Measurements from ENCODE around the gene STX16. TPM values are rescaled to one million over a fixed set of nuclear protein-coding genes. Genes with fewer than 3 reads are reported as not detected.

The STX16 gene
- total RNA-seq, 1 experiment from 2014 or later = 30.4 TPM

DNA sequence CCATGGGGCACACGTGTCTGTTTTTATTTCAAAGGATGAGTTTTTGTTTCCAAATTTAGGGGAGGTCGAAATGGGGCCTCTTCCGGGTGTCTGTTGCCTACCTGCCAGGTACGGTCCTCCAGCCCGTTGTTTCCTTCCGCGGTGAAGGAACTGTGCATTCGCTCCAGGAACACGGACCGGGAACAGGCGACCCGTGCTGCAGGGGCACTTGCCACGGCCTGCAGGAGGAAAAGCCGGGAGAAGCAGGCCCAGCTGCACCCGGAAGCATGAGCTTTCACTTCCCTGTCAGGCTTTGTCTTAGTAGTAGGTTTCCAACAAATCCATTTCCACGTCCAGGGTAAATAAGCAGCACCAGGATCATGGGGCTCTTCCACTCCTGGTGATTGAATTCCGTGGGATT, 24.6 kb downstream of the STX16 start:
- Histone ChIP-seq H3K36me3 (peaks cover 85% of the 10 kb centered on the region), H3K4me3 (no peak overlapping the region), H3K27me3 (no peaks in the 10 kb centered on the region), H3K9me3 (no peaks in the 10 kb centered on the region)
- DNase-seq = no peak

DNA sequence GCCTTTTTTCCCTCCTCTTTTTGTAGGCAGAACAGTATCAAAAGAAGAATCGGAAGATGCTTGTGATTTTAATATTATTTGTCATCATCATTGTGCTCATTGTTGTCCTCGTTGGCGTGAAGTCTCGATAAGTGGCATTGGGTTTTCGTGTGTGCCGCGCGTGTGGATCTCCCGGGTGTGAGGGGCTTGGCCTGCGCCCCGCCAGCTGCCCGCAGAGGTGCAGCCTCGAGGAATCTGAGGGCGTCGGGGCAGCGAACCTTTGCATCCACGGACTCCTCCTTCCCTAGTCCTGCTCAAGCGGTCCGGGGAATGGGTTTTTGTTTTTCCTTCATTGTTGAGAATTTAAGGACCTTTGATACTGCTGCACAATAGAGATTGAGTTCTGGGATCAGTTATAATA, 25.1 kb downstream of the STX16 start:
- Histone ChIP-seq H3K27me3 (no peaks in the 10 kb centered on the region), H3K9me3 (no peaks in the 10 kb centered on the region), H3K4me3 (no peak overlapping the region), H3K36me3 (peaks cover 84% of the 10 kb centered on the region)
- DNase-seq = no peak

DNA sequence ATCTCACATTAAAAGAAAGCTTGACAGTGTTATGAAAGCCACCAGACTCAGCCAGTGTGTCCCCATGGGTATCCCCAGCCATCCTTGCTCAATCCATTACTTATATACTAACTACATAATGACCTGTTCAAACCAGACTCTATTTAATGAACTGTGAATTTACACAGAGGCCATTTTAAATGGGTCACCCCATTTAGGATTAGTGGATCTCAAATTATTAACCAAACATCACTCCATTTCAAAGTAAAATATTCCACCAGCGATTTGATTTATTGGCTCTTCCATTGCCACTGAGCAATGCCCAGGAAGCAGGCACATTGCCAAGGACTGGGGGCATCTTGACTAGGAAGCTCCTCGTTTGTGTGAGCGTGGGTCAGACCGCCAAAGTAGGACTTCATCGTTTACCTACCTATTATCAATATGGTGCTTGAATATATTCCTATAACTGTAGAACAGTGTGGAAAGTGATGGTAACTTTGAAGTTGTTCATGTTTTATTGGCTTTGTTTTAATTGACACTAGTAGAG, 26.1 kb downstream of the STX16 start:
- Histone ChIP-seq H3K36me3 (peaks cover 78% of the 10 kb centered on the region), H3K27me3 (no peaks in the 10 kb centered on the region), H3K9me3 (no peaks in the 10 kb centered on the region), H3K4me3 (no peak overlapping the region)
- no peak for DNase-seq

DNA sequence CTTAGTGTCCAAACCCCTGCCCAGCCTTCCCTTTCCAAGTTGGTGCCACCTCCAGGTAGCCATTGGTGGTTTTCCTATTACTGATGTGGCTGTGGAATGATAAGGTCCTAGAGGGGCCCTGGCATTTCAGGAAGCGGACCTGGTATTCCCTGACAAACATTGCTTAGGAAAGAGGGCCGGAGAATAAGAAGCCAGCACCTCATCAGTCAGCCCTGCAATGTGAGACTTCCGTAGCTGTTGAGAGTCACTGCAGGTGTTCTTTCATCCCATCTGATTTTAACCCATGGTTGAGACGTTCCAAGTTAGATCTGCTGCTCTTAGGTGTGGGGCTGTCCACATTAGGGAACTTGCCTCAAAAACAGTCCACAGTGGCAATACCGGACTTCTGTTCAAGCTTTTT, 26.7 kb downstream of the STX16 start:
- H3K9me3 ChIP-seq = no peaks in the 10 kb centered on the region
- peaks cover 74% of the 10 kb centered on the region for H3K36me3 ChIP-seq
- no peaks in the 10 kb centered on the region for H3K27me3 ChIP-seq
- DNase-seq = no peak
- no peak overlapping the region for H3K4me3 ChIP-seq

DNA sequence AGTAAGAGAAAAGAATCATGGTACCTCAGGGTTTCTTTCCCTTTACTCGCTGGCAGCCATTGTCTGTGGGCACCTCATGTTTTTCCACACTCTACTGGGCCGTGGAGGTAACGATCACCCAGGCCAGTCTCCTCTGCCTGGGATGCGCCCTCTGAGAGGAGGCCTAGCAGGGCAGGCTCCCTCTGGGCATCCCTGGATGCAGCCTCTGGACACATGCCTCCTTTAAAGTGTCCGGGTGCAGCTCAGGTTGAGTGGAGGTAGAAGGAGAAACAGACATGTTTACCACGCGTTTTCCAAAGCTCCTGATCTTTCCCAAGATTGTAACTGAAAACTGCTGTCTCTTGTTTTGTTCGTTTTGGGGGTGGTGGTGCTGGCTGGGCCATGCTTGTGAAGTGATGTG, 27.7 kb downstream of the STX16 start:
- H3K9me3 ChIP-seq = no peaks in the 10 kb centered on the region
- H3K27me3 ChIP-seq = no peaks in the 10 kb centered on the region
- peaks cover 64% of the 10 kb centered on the region for H3K36me3 ChIP-seq
- no peak overlapping the region for H3K4me3 ChIP-seq
- DNase-seq = no peak

DNA sequence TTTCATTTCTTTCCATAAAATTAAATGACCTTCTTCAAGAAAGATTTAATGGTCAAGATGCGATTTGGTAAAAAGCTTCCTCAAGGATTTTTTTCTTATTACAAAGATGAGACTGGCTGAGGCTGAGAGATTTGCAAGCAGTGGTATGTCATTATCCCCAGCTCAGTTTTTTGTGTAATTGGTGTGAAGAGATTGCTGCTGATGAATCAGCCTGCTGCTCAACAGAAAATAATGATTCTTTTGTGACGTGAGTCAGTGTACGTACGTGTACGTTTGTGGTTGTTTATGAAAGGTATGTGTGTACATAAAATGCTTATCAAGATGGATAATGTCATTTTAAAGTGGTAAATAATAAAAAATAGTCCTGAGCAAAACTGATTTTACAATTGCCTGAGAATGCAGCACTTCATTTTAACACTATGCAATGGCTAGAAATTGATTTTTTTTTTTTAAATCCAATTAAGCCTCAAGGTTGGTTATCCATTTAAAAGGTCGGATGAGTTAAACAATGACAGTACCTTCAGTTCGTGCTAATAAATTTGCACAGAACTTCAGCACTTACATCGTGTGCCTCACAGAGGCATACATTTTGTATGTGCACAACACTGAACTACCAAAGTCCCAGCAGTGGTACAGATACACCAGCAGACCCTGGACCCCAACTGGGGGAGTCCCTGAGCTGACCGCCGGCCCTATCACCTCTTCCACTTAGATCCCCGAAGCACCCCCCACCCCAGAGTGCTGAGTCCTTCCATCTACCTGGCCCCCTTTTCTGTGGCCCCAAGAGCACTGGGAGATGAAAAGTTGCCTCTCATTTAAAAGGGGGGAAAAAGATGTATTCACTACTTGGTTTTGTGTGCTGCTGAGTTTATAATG, 31.8 kb downstream of the STX16 start:
- no peak for DNase-seq
- peaks cover 23% of the 10 kb centered on the region for H3K36me3 ChIP-seq
- H3K9me3 ChIP-seq = no peaks in the 10 kb centered on the region
- H3K27me3 ChIP-seq = no peaks in the 10 kb centered on the region
- no peak overlapping the region for H3K4me3 ChIP-seq

DNA sequence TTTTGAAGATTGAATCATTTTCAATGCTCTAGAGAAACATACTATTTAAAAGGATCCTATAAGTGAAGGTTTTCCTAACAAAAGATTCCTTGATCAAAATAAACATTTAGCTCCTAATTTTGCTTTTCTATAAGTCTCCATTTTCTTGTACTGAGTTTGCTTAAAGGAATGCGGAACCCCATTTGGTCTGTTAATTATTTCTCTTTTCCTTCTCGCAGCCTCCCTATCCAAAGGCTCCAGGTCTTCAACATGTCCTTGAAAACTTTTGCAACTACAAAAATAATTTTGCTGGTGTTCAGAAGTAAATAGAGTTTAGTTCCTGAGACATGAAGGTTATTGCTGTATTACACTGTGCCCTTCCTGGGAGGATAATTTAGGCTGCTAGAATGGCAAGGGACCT, 33.2 kb downstream of the STX16 start:
- Histone ChIP-seq H3K36me3 (peaks cover 14% of the 10 kb centered on the region), H3K4me3 (no peak overlapping the region), H3K27me3 (no peaks in the 10 kb centered on the region), H3K9me3 (no peaks in the 10 kb centered on the region)
- no peak for DNase-seq

DNA sequence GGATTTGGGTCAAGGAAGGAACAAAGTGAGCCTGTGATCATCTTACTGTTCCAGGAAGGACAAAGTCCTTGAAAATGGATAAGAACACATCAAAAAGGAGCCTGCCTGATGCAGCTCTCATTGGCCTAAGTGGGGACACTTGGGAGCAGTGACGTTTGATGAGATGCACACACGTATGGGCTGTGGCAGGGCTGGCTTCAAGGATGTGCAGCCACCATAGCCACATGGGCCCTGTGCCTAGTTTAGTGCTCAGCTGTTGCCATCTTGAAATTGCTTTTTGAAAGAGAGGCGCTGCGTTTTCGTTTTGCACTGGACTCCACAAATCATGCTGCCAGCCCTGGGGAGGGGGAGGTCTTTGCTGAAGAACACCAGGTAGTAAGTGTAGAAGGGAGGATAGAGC, 34.9 kb downstream of the STX16 start:
- Histone ChIP-seq H3K27me3 (no peaks in the 10 kb centered on the region), H3K36me3 (peaks cover under 1% of the 10 kb centered on the region; the same call in 1 of the 2 replicates), H3K4me3 (no peak overlapping the region), H3K9me3 (no peaks in the 10 kb centered on the region)
- DNase-seq = no peak

DNA sequence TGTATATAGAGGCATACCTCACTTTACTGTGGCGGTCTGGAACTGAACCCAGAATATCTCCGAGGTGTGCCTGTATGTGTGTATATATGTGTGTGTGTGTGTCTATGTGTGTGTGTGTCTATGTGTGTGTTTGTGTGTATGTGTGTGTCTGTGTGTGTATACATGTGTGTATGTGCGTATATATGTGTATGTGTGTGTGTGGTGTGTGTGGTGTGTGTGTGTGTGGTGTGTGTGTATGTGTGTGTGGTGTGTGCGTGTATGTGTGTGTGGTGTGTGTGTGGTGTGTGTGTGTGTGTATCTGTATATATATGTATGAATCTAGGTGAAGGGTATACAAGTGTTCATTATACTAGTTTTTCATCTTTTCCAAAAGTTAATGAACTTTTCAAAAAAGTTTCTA, 37.3 kb downstream of the STX16 start:
- Histone ChIP-seq H3K27me3 (no peaks in the 10 kb centered on the region), H3K9me3 (peaks cover 4% of the 10 kb centered on the region; the same call in 1 of the 2 replicates), H3K36me3 (peaks cover 5% of the 10 kb centered on the region), H3K4me3 (no peak overlapping the region)
- DNase-seq = no peak

DNA sequence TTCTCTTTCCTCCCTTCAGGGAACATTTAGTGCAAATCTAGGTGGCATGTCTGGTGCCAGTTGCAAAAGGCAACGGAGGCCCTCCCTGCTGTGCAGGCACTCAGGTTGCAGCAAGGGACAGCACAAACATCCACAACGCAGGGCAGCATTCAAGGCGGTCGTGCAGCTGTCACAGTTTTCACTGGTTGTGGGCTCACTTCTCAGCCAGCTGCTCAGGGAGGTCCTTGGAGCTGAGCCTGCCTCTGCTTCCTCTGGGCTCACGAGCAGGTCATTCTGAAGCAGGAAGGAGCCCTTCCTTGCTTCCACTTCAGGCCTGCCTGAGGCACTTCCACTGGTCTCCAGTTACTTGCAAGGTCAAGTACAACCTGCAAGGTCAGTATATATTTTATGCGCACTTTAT, 37.8 kb downstream of the STX16 start:
- H3K9me3 ChIP-seq = peaks cover 4% of the 10 kb centered on the region; the same call in 1 of the 2 replicates
- no peak overlapping the region for H3K4me3 ChIP-seq
- H3K27me3 ChIP-seq = no peaks in the 10 kb centered on the region
- no peak for DNase-seq
- H3K36me3 ChIP-seq = peaks cover 8% of the 10 kb centered on the region

DNA sequence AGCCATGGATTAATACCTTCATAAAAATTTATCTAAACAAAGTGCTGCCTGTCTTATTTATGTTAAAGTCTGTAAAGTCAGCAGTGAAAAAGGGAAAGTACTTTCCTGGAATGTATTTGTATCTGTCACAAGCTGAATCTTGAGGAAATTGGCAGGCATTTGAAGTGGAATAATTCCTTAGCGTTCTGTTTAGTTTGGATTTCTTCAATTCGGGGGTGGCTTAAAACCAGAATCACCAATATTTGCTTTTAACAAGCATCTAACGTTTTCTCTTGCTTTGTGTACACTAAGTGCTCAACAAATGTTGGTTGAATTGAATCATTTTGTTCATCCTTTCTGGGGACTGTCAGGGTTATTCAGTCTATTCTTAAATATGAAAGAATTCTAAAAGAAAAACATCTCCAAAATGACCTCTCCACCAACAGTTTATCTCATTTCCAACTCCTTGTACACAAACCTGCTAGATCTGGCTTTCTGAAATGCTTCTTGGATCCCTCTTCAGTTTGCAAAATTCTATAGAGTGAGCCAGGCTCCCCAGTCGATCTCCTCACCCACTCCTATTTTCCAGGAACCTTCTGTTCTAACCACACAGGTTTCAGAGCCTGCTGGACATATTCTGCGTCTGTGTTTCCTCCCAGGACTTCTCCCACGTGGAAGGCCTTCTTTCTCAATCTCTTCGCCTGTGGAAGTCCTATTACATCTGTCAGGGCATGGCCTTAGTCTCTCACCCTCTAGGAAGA, 39.5 kb downstream of the STX16 start:
- Histone ChIP-seq H3K36me3 (peaks cover 9% of the 10 kb centered on the region), H3K4me3 (no peak overlapping the region), H3K27me3 (no peaks in the 10 kb centered on the region), H3K9me3 (peaks cover 4% of the 10 kb centered on the region; the same call in 1 of the 2 replicates)
- DNase-seq = no peak

DNA sequence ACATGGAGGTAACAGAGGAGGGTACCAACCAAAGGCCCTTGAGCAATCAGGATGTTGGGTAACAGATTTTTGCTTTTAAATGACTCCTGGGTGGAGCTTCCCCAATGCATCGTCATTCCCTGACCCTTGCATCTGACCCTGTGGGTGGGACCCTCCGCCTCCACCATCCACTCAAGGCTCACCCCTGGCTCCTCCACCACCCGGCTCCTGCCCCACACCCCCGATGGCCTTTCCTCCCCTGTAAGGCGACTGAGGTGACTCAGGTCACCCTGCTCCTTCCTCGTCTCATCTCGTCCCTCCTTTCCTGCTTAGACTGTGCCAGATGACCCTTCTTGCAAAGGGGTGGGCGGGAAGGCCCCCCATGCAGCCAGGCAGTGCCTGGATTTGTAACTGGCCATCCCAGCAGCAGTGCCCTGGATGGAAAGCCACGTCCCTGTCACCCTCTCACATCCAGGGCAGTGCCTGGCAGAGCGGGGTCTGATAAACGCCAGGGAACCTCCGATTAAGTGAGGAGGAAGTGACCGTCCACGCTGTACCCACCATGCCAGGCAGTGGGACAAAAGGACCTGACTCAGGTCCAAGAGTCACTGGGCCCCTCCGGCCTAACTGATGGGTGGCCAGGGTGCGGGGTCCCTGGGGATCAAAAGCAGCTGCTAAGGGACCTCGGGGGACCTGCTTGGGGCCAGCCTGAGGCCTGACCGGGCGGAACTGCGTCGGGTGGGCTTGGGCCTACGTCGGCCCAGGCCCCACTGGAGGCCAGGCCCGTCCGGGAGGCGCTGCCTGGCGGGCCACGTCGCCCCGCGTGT, 40.9 kb downstream of the STX16 start:
- peaks cover 4% of the 10 kb centered on the region; the same call in 1 of the 2 replicates for H3K9me3 ChIP-seq
- H3K4me3 ChIP-seq = peak overlapping the region; percentile 35
- H3K36me3 ChIP-seq = peaks cover 15% of the 10 kb centered on the region
- H3K27me3 ChIP-seq = no peaks in the 10 kb centered on the region
- peak; percentile 50 for DNase-seq

DNA sequence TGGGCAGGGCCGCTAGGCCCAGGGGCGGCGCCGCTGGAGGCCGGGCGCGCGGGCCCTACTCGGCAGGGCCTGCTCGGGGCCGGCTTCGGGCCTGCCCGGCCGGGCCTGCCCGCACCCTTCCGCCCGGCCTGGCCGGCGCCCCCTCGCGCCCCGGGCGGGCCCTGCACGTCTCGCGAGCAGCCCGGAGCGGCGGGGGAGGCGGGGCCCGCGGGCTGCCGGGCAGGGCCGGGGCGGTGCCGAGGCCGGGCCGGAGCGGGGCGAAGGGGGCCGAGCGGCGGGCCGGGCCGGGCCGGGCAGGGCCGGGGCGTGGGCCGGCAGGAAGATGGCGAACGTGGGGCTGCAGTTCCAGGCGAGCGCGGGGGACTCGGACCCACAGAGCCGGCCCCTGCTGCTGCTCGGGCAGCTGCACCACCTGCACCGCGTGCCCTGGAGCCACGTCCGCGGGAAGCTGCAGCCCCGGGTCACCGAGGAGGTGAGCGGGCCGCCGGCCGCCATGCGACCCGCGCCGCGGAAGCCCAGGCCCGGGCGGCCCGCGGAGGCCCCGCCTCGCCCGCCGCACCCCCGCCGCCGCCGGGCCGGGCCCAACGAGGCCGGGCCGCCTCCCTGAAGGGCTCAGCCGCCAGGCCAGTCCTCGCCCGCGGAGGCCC, 41.6 kb downstream of the STX16 start, which contains the start of gene NPEPL1:
NPEPL1 (plus strand) TSS at position 222 of the 647 bp plus-strand sequence; CDS start at position 323, 101 bp downstream.
- peaks cover 19% of the 10 kb centered on the region for H3K36me3 ChIP-seq
- H3K9me3 ChIP-seq = peaks cover 4% of the 10 kb centered on the region; the same call in 1 of the 2 replicates
- H3K27me3 ChIP-seq = no peaks in the 10 kb centered on the region
- DNase-seq = peak; percentile 88
- H3K4me3 ChIP-seq = peak within 1 kb of the TSS; percentile 46

DNA sequence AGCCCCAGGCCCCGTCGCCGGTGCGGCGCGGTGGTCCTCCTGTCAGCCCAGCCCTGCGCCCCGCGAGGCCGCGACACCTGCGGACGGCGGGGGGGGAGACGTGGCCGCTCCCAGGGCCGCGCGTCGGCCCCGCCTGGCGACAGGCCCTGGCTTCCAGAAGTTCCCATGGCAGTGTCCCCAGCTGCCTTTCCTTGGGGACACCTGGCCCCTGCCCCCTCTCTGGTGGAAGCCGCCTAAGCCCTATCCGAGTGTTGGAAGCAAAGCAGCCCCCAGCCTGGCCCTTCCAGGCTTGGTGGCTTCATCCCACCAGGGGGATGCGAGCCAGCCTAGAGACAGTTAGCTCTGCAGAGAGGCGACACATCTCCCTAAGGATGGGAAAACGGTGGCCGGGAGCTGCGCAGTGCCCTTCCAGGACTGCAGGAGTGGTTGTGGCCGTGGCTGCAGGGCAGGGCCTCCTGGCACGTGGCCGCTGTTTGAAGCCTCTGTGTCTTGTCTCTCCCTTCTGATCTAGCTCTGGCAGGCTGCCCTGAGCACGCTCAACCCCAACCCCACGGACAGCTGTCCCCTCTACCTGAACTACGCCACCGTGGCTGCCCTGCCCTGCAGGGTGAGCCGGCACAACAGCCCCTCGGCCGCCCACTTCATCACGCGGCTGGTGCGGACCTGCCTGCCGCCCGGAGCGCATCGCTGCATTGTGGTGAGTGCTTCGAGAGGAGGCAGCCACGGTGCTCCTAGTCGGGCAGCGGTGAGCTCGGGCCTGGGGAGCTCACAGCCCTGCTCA, 42.3 kb downstream of the STX16 start:
- peak; percentile 29 for DNase-seq
- peaks cover 21% of the 10 kb centered on the region for H3K36me3 ChIP-seq

More for the DNA sequence above, 42.3 kb downstream of the STX16 start:
- H3K27me3 ChIP-seq = no peaks in the 10 kb centered on the region
- H3K9me3 ChIP-seq = peaks cover 4% of the 10 kb centered on the region; the same call in 1 of the 2 replicates
- H3K4me3 ChIP-seq = peak overlapping the region; percentile 46
